Lower leg skin (tissue), 3 donors: ENCODE measurements around the gene GAP43.

ENCODE experiments used
- CTCF ChIP-seq, 3 donors: fragments of 450-650 bp; IDR thresholded peaks; one replicate each; pipeline ENCODE4 v1.5.1; 2016; ENCODE audit warnings: antibody characterized with exemption in 3 of 3, mild to moderate bottlenecking in 3 of 3, moderate library complexity in 2 of 3
- POLR2A ChIP-seq, 2 donors: fragments of 450-650 bp; IDR thresholded peaks; one replicate each; pipeline ENCODE4 v1.6.1; 2016 to 2017; ENCODE audit warnings: antibody characterized with exemption in 2 of 2, mild to moderate bottlenecking in 1 of 2, moderate library complexity in 1 of 2

DNA sequence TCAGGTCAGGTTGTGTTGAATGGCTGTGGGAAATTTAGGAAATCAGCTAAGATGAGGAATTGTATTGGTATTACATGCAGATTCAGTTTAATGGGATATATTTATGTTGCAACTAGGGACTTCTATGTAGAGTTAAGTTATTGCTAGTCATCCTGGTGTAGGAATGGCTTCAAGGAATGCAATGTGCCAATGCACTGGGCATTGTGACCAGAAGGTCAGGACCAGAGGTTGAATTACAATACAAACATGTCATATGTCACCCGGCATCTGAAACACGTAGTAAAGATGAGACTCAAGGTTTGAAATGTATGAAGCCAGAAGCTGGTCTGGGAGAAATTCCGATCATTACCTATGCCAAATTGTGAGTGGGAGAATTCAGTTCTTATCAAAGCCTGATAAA, 11.7 kb upstream of the GAP43 start:
- TF ChIP-seq CTCF (IDR thresholded peaks at IDR 0.05) (no peak), POLR2A (IDR thresholded peaks at IDR 0.05) (no peak)
